ENCODE results near the gene ZNF785. TPM values are rescaled to one million over a fixed set of nuclear protein-coding genes. Genes with fewer than 3 reads are reported as not detected.

The ZNF785 gene
- total and polyA plus RNA-seq, 2 of the 13 experiments (the other 11 are each of a cell fraction or from before 2014, with no cell fraction given), result 0.01 TPM; not detected in 1

DNA sequence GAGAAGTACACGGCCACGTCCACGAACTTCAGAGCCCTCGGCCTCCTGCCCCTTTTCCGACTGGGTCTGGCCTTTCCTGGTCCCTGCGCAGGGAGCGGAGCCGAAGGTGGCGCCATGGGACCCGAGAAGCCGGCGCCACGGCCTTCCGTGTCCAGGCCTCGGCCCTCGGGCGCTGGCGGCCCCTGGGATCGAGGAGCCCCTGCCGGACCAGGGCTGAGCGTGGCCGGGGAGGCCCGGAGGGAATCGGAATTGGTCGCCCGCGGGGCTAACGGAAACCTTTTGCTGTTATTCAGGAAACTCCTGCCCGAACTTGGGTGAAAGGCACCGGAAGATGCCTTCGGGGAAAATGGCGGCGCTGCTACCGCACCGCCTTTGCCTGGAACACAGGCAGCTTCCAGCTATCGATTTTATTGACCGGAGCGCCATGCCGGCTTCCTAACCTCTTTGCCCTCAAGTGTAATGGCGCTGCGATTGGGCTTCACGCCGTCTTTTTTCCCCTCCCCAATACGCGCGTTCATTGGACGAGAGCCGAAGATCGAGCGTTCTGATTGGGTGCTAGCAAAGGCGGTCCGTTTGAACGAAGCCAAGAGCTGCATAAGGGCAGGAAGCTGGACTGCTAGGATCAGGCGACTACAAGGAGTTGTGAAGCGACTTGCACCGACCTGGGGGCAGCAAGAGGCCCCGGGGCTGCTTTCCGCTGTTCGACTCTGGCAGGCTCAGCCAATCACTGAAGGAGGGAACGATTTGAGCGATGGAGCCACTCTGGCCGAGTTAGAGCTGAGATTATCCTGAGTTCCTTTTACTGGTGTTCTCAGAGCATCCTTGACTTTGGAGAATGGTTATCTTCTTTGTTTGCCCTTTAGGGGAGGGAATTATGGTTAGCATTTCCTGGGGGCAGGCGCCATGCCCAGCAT lies 24.7 kb upstream of the ZNF785 start, which contains the start of gene ZNF689 (continued):
- TF ChIP-seq SRF (IDR thresholded peaks at IDR 0.05; ENCODE audit: low read depth, low read length) (peak; percentile 47; the same call in 1 of the 2 replicates), ZNF678 (CRISPR knock-in tag; IDR thresholded peaks at IDR 0.05) (peak; percentile 91), EHMT2 (IDR thresholded peaks at IDR 0.05; ENCODE audit: borderline replicate concordance, low read depth, low read length) (no peak), ADNP (CRISPR knock-in tag; IDR thresholded peaks at IDR 0.05) (no peak), ETV6 (CRISPR knock-in tag; conservative IDR thresholded peaks at IDR 0.05) (peak; percentile 83), PAF1 (CRISPR knock-in tag; IDR thresholded peaks at IDR 0.05) (no peak), KMT2A (CRISPR knock-in tag; IDR thresholded peaks at IDR 0.05) (peak; percentile 94), ZNF773 (CRISPR knock-in tag; IDR thresholded peaks at IDR 0.05; ENCODE audit: borderline replicate concordance) (0 out of 2 replicates have a peak, but pooled peaks have one; percentile 16), REST (IDR thresholded peaks at IDR 0.05; ENCODE audit: borderline replicate concordance in 1 of 2, low read depth in 1 of 2, low read length in 2 of 2) (peak in 1 of 2 experiments; percentile 77; a peak in 1 of 4 replicates), ZNF264 (CRISPR knock-in tag; IDR thresholded peaks at IDR 0.05) (peak; percentile 73), RORA (CRISPR knock-in tag; IDR thresholded peaks at IDR 0.05) (no peak; the same call in 1 of the 2 replicates), PHF5A (CRISPR knock-in tag; IDR thresholded peaks at IDR 0.05; ENCODE audit: low read depth, unreplicated experiment) (peak; percentile 81), ZSCAN25 (CRISPR knock-in tag; IDR thresholded peaks at IDR 0.05) (peak; percentile 78), KDM5B (CRISPR knock-in tag; IDR thresholded peaks at IDR 0.05; ENCODE audit: borderline replicate concordance) (peak; percentile 96), ZNF274 (CRISPR knock-in tag; IDR thresholded peaks at IDR 0.05) (peak; percentile 96), NR2F6 (IDR thresholded peaks at IDR 0.05) (peak; percentile 74; the same call in 1 of the 2 replicates), NR2F6 (CRISPR knock-in tag; IDR thresholded peaks at IDR 0.05) (peak; percentile 58; the same call in 1 of the 2 replicates), HDAC6 (IDR thresholded peaks at IDR 0.05; ENCODE audit: low read depth, low read length) (no peak), BORCS8-MEF2B (CRISPR knock-in tag; IDR thresholded peaks at IDR 0.05) (peak; percentile 94), KAT2B (IDR thresholded peaks at IDR 0.05; ENCODE audit: borderline replicate concordance, low read depth, low read length) (peak; percentile 100), ZC3H13 (CRISPR knock-in tag; IDR thresholded peaks at IDR 0.05) (peak; percentile 97), KAT7 (CRISPR knock-in tag; IDR thresholded peaks at IDR 0.05; ENCODE audit: borderline replicate concordance) (peak; percentile 93)
- TF ChIP-seq, protein P1, sequence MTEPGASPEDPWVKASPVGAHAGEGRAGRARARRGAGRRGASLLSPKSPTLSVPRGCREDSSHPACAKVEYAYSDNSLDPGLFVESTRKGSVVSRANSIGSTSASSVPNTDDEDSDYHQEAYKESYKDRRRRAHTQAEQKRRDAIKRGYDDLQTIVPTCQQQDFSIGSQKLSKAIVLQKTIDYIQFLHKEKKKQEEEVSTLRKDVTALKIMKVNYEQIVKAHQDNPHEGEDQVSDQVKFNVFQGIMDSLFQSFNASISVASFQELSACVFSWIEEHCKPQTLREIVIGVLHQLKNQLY (CRISPR knock-in tag; IDR thresholded peaks at IDR 0.05), result peak; percentile 74; the same call in 1 of the 2 replicates
- TF ChIP-seq, protein P2, sequence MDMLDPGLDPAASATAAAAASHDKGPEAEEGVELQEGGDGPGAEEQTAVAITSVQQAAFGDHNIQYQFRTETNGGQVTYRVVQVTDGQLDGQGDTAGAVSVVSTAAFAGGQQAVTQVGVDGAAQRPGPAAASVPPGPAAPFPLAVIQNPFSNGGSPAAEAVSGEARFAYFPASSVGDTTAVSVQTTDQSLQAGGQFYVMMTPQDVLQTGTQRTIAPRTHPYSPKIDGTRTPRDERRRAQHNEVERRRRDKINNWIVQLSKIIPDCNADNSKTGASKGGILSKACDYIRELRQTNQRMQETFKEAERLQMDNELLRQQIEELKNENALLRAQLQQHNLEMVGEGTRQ (IDR thresholded peaks at IDR 0.05; ENCODE audit: low read depth, low read length), result no peak
- TF ChIP-seq, protein P2 (CRISPR knock-in tag; IDR thresholded peaks at IDR 0.05; ENCODE audit: borderline replicate concordance), result peak; percentile 41; the same call in 1 of the 2 replicates
